Keratinocyte (primary cell): ENCODE measurements around the gene MAFF. TPM values are rescaled to one million over a fixed set of nuclear protein-coding genes. Genes with fewer than 3 reads are reported as not detected.
A peak's percentile ranks its signal among the peaks of the same experiment; 100 is the strongest.

Experiments
- DNase-seq: peaks from one replicate; pipeline ENCODE4 v3.0.0-alpha.2; 2011; ENCODE audit warnings: low read depth, missing footprints, low spot score
- FAIRE-seq: peaks from 2 replicates; lab custom pipeline; 2011; peaks lifted over from hg19 to GRCh38; lab: Jason Lieb, UNC
- H2AFZ ChIP-seq: 2 replicates; pipeline ENCODE4 v1.6.0; 2012; ENCODE audit warnings: low read length, control low read depth, inconsistent platforms; ENCODE audit not compliant: control insufficient read depth
- H3K27ac ChIP-seq: 2 replicates; pipeline ENCODE4 v1.5.1; 2011; ENCODE audit warnings: low read length; ENCODE audit not compliant: control insufficient read depth, insufficient read depth
- H3K27me3 ChIP-seq: 3 replicates; pipeline ENCODE4 v1.6.0; 2011; ENCODE audit warnings: low read length; ENCODE audit not compliant: control insufficient read depth, insufficient read depth; ENCODE audit errors: extremely low read depth
- H3K36me3 ChIP-seq, 2 experiments: 2 replicates in 1 of 2; 3 replicates in 1 of 2; pipeline ENCODE4 v1.5.1; 2011; ENCODE audit warnings: low read length in 2 of 2, mild to moderate bottlenecking in 1 of 2; ENCODE audit not compliant: control insufficient read depth in 2 of 2, insufficient read depth in 2 of 2; ENCODE audit errors: extremely low read depth in 1 of 2
- H3K4me1 ChIP-seq: 3 replicates; pipeline ENCODE4 v1.5.1; 2011; ENCODE audit warnings: low read length; ENCODE audit not compliant: control insufficient read depth, insufficient read depth; ENCODE audit errors: extremely low read depth
- H3K4me2 ChIP-seq: 3 replicates; pipeline ENCODE4 v1.6.0; 2011; ENCODE audit warnings: low read depth, low read length; ENCODE audit not compliant: control insufficient read depth, insufficient read depth; ENCODE audit errors: extremely low read depth
- H3K4me3 ChIP-seq, 3 experiments: fragments of 200-600 bp in 1 of 3; sonication (generic) in 1 of 3; 2 replicates in 2 of 3; 3 replicates in 1 of 3; pipeline ENCODE4 v1.5.1; 2011 to 2016; ENCODE audit warnings: low read length in 3 of 3, mild to moderate bottlenecking in 3 of 3, control low read depth in 2 of 3, inconsistent platforms in 1 of 3, low read depth in 1 of 3, mixed read lengths in 1 of 3, mixed run types in 1 of 3, moderate library complexity in 1 of 3; ENCODE audit not compliant: control insufficient read depth in 2 of 3, insufficient read depth in 2 of 3; ENCODE audit errors: extremely low read depth in 1 of 3
- H3K79me2 ChIP-seq: 2 replicates; pipeline ENCODE4 v1.6.0; 2012; ENCODE audit warnings: low read length; ENCODE audit not compliant: control insufficient read depth, insufficient read depth
- H3K9ac ChIP-seq: 3 replicates; pipeline ENCODE4 v1.6.0; 2011; ENCODE audit warnings: low read length; ENCODE audit not compliant: control insufficient read depth, insufficient read depth; ENCODE audit errors: extremely low read depth
- H3K9me1 ChIP-seq: 3 replicates; pipeline ENCODE4 v1.6.0; 2011; ENCODE audit warnings: low read length; ENCODE audit not compliant: control insufficient read depth, insufficient read depth; ENCODE audit errors: extremely low read depth
- H3K9me3 ChIP-seq: 2 replicates; pipeline ENCODE4 v1.5.1; 2012; ENCODE audit warnings: low read depth, low read length; ENCODE audit not compliant: control insufficient read depth
- H4K20me1 ChIP-seq: 3 replicates; pipeline ENCODE4 v1.6.0; 2011; ENCODE audit warnings: low read length; ENCODE audit not compliant: control insufficient read depth, insufficient read depth; ENCODE audit errors: extremely low read depth
- CTCF ChIP-seq, 3 experiments: IDR thresholded peaks in 1 of 3; conservative IDR thresholded peaks in 1 of 3; optimal IDR thresholded peaks in 1 of 3; 2 replicates in 2 of 3; 3 replicates in 1 of 3; pipeline versions ENCODE3 to v1.5.1; 2011; ENCODE audit warnings: low read length in 3 of 3, mild to moderate bottlenecking in 3 of 3, moderate library complexity in 2 of 3, control low read depth in 1 of 3, inconsistent platforms in 1 of 3; ENCODE audit not compliant: insufficient read depth in 2 of 3; ENCODE audit errors: extremely low read depth in 1 of 3
- EZH2 ChIP-seq: IDR thresholded peaks from one replicate; pipeline ENCODE4 v1.6.1; 2012; ENCODE audit warnings: inconsistent platforms, mild to moderate bottlenecking, low read length, moderate library complexity
- dilution Hi-C: fragments of 300-500 bp; cut with MboI; formaldehyde crosslinking; loops from one replicate; pipeline ENCODE4 v1.7.0; 2020; ENCODE audit warnings: low sequenced_read_pairs; ENCODE audit not compliant: extremely low pct_ligation_motif_present
- polyA plus RNA-seq, 5 experiments: library from polyadenylated mRNA; depleted of rRNA in 3 of 5; stranded (reverse) in 3 of 5; stranded (forward) in 1 of 5; unstranded in 1 of 5; fragments of >200 nt; gene quantifications; 1 replicate in 1 of 5; 2 replicates in 3 of 5; 3 replicates in 1 of 5; pipeline versions ENCODE4 v1.2.1 to v1.2.3, GENCODE V29; 2011 to 2012; ENCODE audit warnings: missing spikeins in 2 of 5, low read depth in 1 of 5, low replicate concordance in 1 of 5

MAFF gene
- polyA plus RNA-seq, 1 donor (not counting 4 experiments of a cell fraction or from before 2014, with no cell fraction given): 10.5 TPM

- H3K9ac ChIP-seq: peak overlapping the region; percentile 73
- H4K20me1 ChIP-seq: no peaks in the 10 kb centered on the region
- H3K36me3 ChIP-seq: no peaks in the 10 kb centered on the region
- H3K9me1 ChIP-seq: no peaks in the 10 kb centered on the region
- H3K27me3 ChIP-seq: no peaks in the 10 kb centered on the region
- peaks cover 25% of the 10 kb centered on the region for H3K4me1 ChIP-seq
- dilution Hi-C loops: no loop called here
- H3K27ac ChIP-seq: peak overlapping the region; percentile 86
- peak; percentile 99 for FAIRE-seq
- H3K4me3 ChIP-seq: no peak overlapping the region
- no peaks in the 10 kb centered on the region for H3K79me2 ChIP-seq
- peak overlapping the region; percentile 33 for H3K4me2 ChIP-seq
- DNase-seq: peak; percentile 90
- no peaks in the 10 kb centered on the region for H3K9me3 ChIP-seq
- TF ChIP-seq EZH2: no peak
- TF ChIP-seq CTCF (optimal IDR thresholded peaks at IDR 0.05 in 1 of 3, IDR thresholded peaks at IDR 0.05 in 1 of 3, conservative IDR thresholded peaks at IDR 0.05 in 1 of 3; ENCODE audit: extremely low read depth in 1 of 3, insufficient read depth in 2 of 3, low read length in 3 of 3): no peak
- H2AFZ ChIP-seq: peak overlapping the region; percentile 1
These were observed 29.6 kb upstream of the MAFF start for GRCh38 chr22:38171927-38172831.

- Histone ChIP-seq H3K79me2 (no peaks in the 10 kb centered on the region), H3K4me3 (no peak overlapping the region), H3K27me3 (no peaks in the 10 kb centered on the region), H3K9ac (peak overlapping the region; percentile 73), H3K36me3 (no peaks in the 10 kb centered on the region), H3K9me1 (no peaks in the 10 kb centered on the region), H2AFZ (peak overlapping the region; percentile 38), H4K20me1 (no peaks in the 10 kb centered on the region), H3K4me2 (peak overlapping the region; percentile 3), H3K9me3 (no peaks in the 10 kb centered on the region), H3K4me1 (peaks cover 31% of the 10 kb centered on the region), H3K27ac (peak overlapping the region; percentile 86)
- DNase-seq: no peak
- TF ChIP-seq CTCF (optimal IDR thresholded peaks at IDR 0.05 in 1 of 3, IDR thresholded peaks at IDR 0.05 in 1 of 3, conservative IDR thresholded peaks at IDR 0.05 in 1 of 3; ENCODE audit: extremely low read depth in 1 of 3, insufficient read depth in 2 of 3, low read length in 3 of 3): no peak
- no peak for TF ChIP-seq EZH2
- dilution Hi-C loops: no loop called here
- peak; percentile 64 for FAIRE-seq
These were observed 28.8 kb upstream of the MAFF start for GRCh38 chr22:38172832-38173640.
